Panc1 (cell line): ENCODE results near the gene CCDC85A. TPM values are rescaled to one million over a fixed set of nuclear protein-coding genes. Genes with fewer than 3 reads are reported as not detected.

Source experiments
- ATAC-seq: fragments of 200-7000 bp; cut with Tn5 transposase; 2 replicates; pipeline ENCODE4 v1.9.1; 2020; ENCODE audit warnings: mild to moderate bottlenecking, moderate library complexity
- BruUV-seq: library from RNA; stranded (reverse); fragments of 400-500 nt; replicated peaks from 2 replicates; lab custom pipeline; 2021; lab: Mats Ljungman, UMichigan
- CTCF ChIA-PET: fragments of 300-600 bp; sonication (Branson Sonifier 250); formaldehyde crosslinking; loops from one replicate; lab custom pipeline; 2022; ENCODE audit warnings: antibody characterized with exemption; lab: Charles Lee
- POLR2A ChIA-PET: fragments of 300-600 bp; sonication (Branson Sonifier 250); formaldehyde crosslinking; loops from one replicate; lab custom pipeline; 2022; ENCODE audit warnings: antibody characterized with exemption; lab: Charles Lee
- DNase-seq: peaks from one replicate; pipeline ENCODE4 v3.0.0-alpha.2; 2010; ENCODE audit warnings: low read depth, low spot score
- H3K27ac ChIP-seq: 2 replicates; pipeline ENCODE4 v1.5.1; 2011; ENCODE audit warnings: mild to moderate bottlenecking, low read length, inconsistent platforms
- H3K27me3 ChIP-seq: fragments of 200-500 bp; sonication (Bioruptor generic); 2 replicates; pipeline ENCODE4 v1.6.0; 2014; ENCODE audit warnings: low read length, inconsistent platforms; ENCODE audit not compliant: control insufficient read depth, insufficient read depth
- H3K36me3 ChIP-seq: fragments of 200-500 bp; sonication (Bioruptor generic); 2 replicates; pipeline ENCODE4 v1.5.1; 2014; ENCODE audit warnings: inconsistent platforms, mild to moderate bottlenecking, low read length, moderate library complexity; ENCODE audit not compliant: control insufficient read depth, insufficient read depth
- H3K4me1 ChIP-seq: 2 replicates; pipeline ENCODE4 v1.5.1; 2011; ENCODE audit warnings: inconsistent platforms, mild to moderate bottlenecking, low read length, moderate library complexity; ENCODE audit not compliant: control insufficient read depth, insufficient read depth
- H3K4me3 ChIP-seq, 2 experiments: 2 replicates each; pipeline ENCODE4 v1.5.1; 2011 to 2012; ENCODE audit warnings: low read depth in 2 of 2, low read length in 2 of 2, mild to moderate bottlenecking in 2 of 2, inconsistent platforms in 1 of 2, moderate library complexity in 1 of 2
- H3K9me3 ChIP-seq: fragments of 200-500 bp; sonication (Bioruptor generic); 2 replicates; pipeline ENCODE4 v1.5.1; 2014; ENCODE audit warnings: low read depth, mild to moderate bottlenecking, inconsistent platforms, low read length, moderate library complexity; ENCODE audit not compliant: control insufficient read depth, insufficient read depth
- CTCF ChIP-seq: fragments of 450-650 bp; IDR thresholded peaks from 2 replicates; pipeline ENCODE4 v1.5.1; 2017; ENCODE audit warnings: mild to moderate bottlenecking
- POLR2AphosphoS5 ChIP-seq: IDR thresholded peaks from 2 replicates; pipeline ENCODE4 v1.6.1; 2012; ENCODE audit warnings: mild to moderate bottlenecking, low read depth, low read length, moderate library complexity
- REST ChIP-seq, 2 experiments: IDR thresholded peaks; 2 replicates each; pipeline ENCODE4 v1.6.1; 2011 to 2012; ENCODE audit warnings: low read depth in 2 of 2, control low read depth in 1 of 2, low read length in 1 of 2, mild to moderate bottlenecking in 1 of 2, moderate library complexity in 1 of 2; ENCODE audit not compliant: insufficient read depth in 1 of 2
- SIN3A ChIP-seq: IDR thresholded peaks from 2 replicates; pipeline ENCODE4 v1.6.1; 2012; ENCODE audit warnings: low read depth, mild to moderate bottlenecking, low read length, moderate library complexity, borderline replicate concordance; ENCODE audit not compliant: insufficient read depth
- TCF7L2 ChIP-seq: IDR thresholded peaks from 2 replicates; pipeline ENCODE4 v1.6.1; 2011; ENCODE audit warnings: mild to moderate bottlenecking, low read depth, low read length, inconsistent platforms
- in situ Hi-C: cut with HindIII; loops from 2 replicates; pipeline ENCODE4 v1.10.0; 2016; ENCODE audit warnings: low sequenced_read_pairs, low pct_unique_long_range_greater_than_20kb
- intact Hi-C: fragments of 100-400 bp; cut with micrococcal nuclease; formaldehyde crosslinking; loops from one replicate; pipeline ENCODE4 v1.10.0; 2022; ENCODE audit not compliant: unreplicated experiment
- total RNA-seq: library from RNA; stranded (reverse); gene quantifications from one replicate; pipeline ENCODE4 v1.2.1, GENCODE V29; 2021; ENCODE audit not compliant: unreplicated experiment

Gene CCDC85A
- total RNA-seq, 1 experiment from 2014 or later = 0.05 TPM

- in situ Hi-C loops = no loop called here
- TF ChIP-seq CTCF = no peak
- no TSS peak for BruUV-seq
Measured at GRCh38 chr2:56344771-56345170, 161.0 kb downstream of the CCDC85A start.

GRCh38 chr2:56347881-56348280, 164.1 kb downstream of the CCDC85A start:
- ChIA-PET CTCF (no interaction called here), POLR2A (no interaction called here)
- no peak overlapping the region for H3K27ac ChIP-seq
- no peaks in the 10 kb centered on the region for H3K27me3 ChIP-seq
- no peak for TF ChIP-seq SIN3A
- no peak for TF ChIP-seq POLR2AphosphoS5
- TF ChIP-seq TCF7L2 = no peak
- ATAC-seq = no peak
- no peak overlapping the region for H3K4me3 ChIP-seq
- BruUV-seq = no TSS peak
- H3K9me3 ChIP-seq = no peaks in the 10 kb centered on the region
- H3K36me3 ChIP-seq = no peaks in the 10 kb centered on the region
- DNase-seq = no peak
- in situ Hi-C loops = no loop called here
- intact Hi-C loops = no loop called here
- H3K4me1 ChIP-seq = no peaks in the 10 kb centered on the region

More at GRCh38 chr2:56344771-56345170, 161.0 kb downstream of the CCDC85A start:
- Histone ChIP-seq H3K4me1 (no peaks in the 10 kb centered on the region), H3K4me3 (no peak overlapping the region), H3K9me3 (no peaks in the 10 kb centered on the region), H3K36me3 (no peaks in the 10 kb centered on the region), H3K27me3 (no peaks in the 10 kb centered on the region), H3K27ac (no peak overlapping the region)
- ATAC-seq (no peak), DNase-seq (no peak)
- ChIA-PET POLR2A (no interaction called here), CTCF (no interaction called here)
- intact Hi-C loops = no loop called here

- Histone ChIP-seq H3K27ac (no peak overlapping the region), H3K9me3 (no peaks in the 10 kb centered on the region), H3K27me3 (no peaks in the 10 kb centered on the region), H3K4me1 (no peaks in the 10 kb centered on the region), H3K4me3 (no peak overlapping the region), H3K36me3 (no peaks in the 10 kb centered on the region)
- intact Hi-C loops = no loop called here
- no peak for DNase-seq
- no peak for TF ChIP-seq POLR2AphosphoS5
- TF ChIP-seq SIN3A = no peak
- no peak for TF ChIP-seq TCF7L2
- no peak for TF ChIP-seq REST (IDR thresholded peaks at IDR 0.05; ENCODE audit: insufficient read depth in 1 of 2, low read depth in 2 of 2, low read length in 1 of 2)
- TF ChIP-seq CTCF = no peak
- in situ Hi-C loops = no loop called here
- BruUV-seq = no TSS peak
- CTCF ChIA-PET = no interaction called here
- ATAC-seq = no peak
- POLR2A ChIA-PET = no interaction called here
Measured at GRCh38 chr2:56348392-56349210, 164.8 kb downstream of the CCDC85A start.
